Spleen (tissue), 11 donors: ENCODE results near the gene DNAJC15. TPM values are rescaled to one million over a fixed set of nuclear protein-coding genes. Genes with fewer than 3 reads are reported as not detected.

Source experiments
- DNase-seq: peaks from one replicate; pipeline ENCODE4 v3.0.0-alpha.2; 2020
- H3K27ac ChIP-seq, 8 donors: fragments of 200-600 bp; sonication (generic) in 7 of 8; 1 replicate in 4 of 8; 2 replicates in 4 of 8; pipeline versions ENCODE4 v1.5.0 to v1.8.0; 2016 to 2021; ENCODE audit warnings: inconsistent platforms in 4 of 8, mild to moderate bottlenecking in 4 of 8, moderate library complexity in 1 of 8
- H3K27me3 ChIP-seq, 7 donors: fragments of 200-600 bp; sonication (generic) in 6 of 7; replicated peaks in 1 of 7; 1 replicate in 4 of 7; 2 replicates in 3 of 7; pipeline versions ENCODE4 v1.5.0 to v1.8.0; 2016 to 2021; ENCODE audit warnings: inconsistent platforms in 3 of 7, mild to moderate bottlenecking in 1 of 7
- H3K36me3 ChIP-seq, 6 donors: fragments of 200-600 bp; sonication (generic) in 5 of 6; 1 replicate in 4 of 6; 2 replicates in 2 of 6; pipeline versions ENCODE4 v1.5.0 to v1.8.0; 2016 to 2021; ENCODE audit warnings: inconsistent platforms in 2 of 6
- H3K4me1 ChIP-seq, 6 donors: fragments of 200-600 bp; sonication (generic) in 5 of 6; 1 replicate in 3 of 6; 2 replicates in 3 of 6; pipeline versions ENCODE4 v1.5.0 to v1.8.0; 2016 to 2021; ENCODE audit warnings: inconsistent platforms in 3 of 6
- H3K4me3 ChIP-seq, 8 donors: fragments of 200-600 bp; sonication (generic) in 7 of 8; 1 replicate in 4 of 8; 2 replicates in 4 of 8; pipeline versions ENCODE4 v1.5.0 to v1.8.0; 2016 to 2021; ENCODE audit warnings: inconsistent platforms in 4 of 8, mild to moderate bottlenecking in 4 of 8, moderate library complexity in 2 of 8
- H3K9me3 ChIP-seq, 8 donors: fragments of 200-600 bp; sonication (generic) in 7 of 8; 1 replicate in 4 of 8; 2 replicates in 4 of 8; pipeline versions ENCODE4 v1.5.0 to v1.8.0; 2016 to 2021; ENCODE audit warnings: inconsistent platforms in 4 of 8
- CTCF ChIP-seq, 11 experiments: fragments of 200-600 bp in 7 of 11; fragments of 450-650 bp in 4 of 11; sonication (generic) in 4 of 11; IDR thresholded peaks in 8 of 11; conservative IDR thresholded peaks in 3 of 11; 1 replicate in 7 of 11; 2 replicates in 4 of 11; pipeline versions ENCODE4 v1.4.0 to v1.8.0; 2016 to 2021; ENCODE audit warnings: antibody characterized with exemption in 11 of 11, inconsistent platforms in 4 of 11, mild to moderate bottlenecking in 1 of 11
- POLR2A ChIP-seq, 3 donors: fragments of 450-650 bp; IDR thresholded peaks; one replicate each; pipeline ENCODE4 v1.5.1; 2017; ENCODE audit warnings: antibody characterized with exemption in 3 of 3, mild to moderate bottlenecking in 1 of 3
- POLR2AphosphoS5 ChIP-seq, 3 donors: sonication (generic); formaldehyde crosslinking; IDR thresholded peaks; one replicate each; pipeline ENCODE4 v1.5.1; 2017; ENCODE audit warnings: antibody characterized with exemption in 3 of 3
- WGBS, 5 donors: extraction: QIAGEN DNeasy Blood & Tissue Kit in 3 of 5; methylation state at CpG; one replicate each; pipeline versions ENCODE4 v1.1.5 to v1.1.7; 2013 to 2018; 5-methylcytosine and 5-hydroxymethylcytosine counted together
- intact Hi-C: fragments of 100-400 bp; cut with DNase I; formaldehyde crosslinking; loops from one replicate; pipeline ENCODE4 v1.15.0; 2023; ENCODE audit warnings: low total_unique reads
- polyA plus RNA-seq, 3 donors: library from polyadenylated mRNA; stranded (reverse); fragments of 200-250 nt; gene quantifications; one replicate each; pipeline ENCODE4 v1.2.1, GENCODE V29; 2013
- total RNA-seq, 7 donors: library from RNA; depleted of rRNA in 3 of 7; stranded (reverse); fragments of >200 nt in 3 of 7; fragmentation: NEBNext Ultra II Directional in 4 of 7; extraction: Animal tissue kit (Norgen Biotek cat#: 25700) in 4 of 7; gene quantifications; one replicate each; pipeline versions ENCODE4 v1.1.0 to v1.2.1, GENCODE V29; 2016 to 2021
- donor health status: healthy with polysubstance abuse.
- donor health status: DM: no; HTN: no; CAD: no; lungs with moderate emphysema.
- donor health status: DM: no; HTN: no; CAD: no.
- donor health status: Bipolar disorder and iron deficiency.
- donor health status: healthy.
- donor health status: DM: no; HTN: no; CAD: no.
- donor health status: DM: yes; HTN: yes; CAD: no.

Gene DNAJC15
- total and polyA plus RNA-seq, 10 donors, result 6.7 to 17.4 (median 11.8) TPM

- WGBS, 5 donors, result 81 to 89% (median 83%) methylated on average over 8 of the region's 8 CpGs
- Histone ChIP-seq H3K36me3 (no peaks in the 10 kb centered on the region), H3K27me3 (peaks cover 0 to 33% (median 0%) of the 10 kb centered on the region in 7 donors), H3K9me3 (no peaks in the 10 kb centered on the region), H3K4me1 (peaks cover 0 to 11% (median 3%) of the 10 kb centered on the region in 6 donors), H3K27ac (no peak overlapping the region), H3K4me3 (no peak overlapping the region)
- intact Hi-C loops, result no loop called here
- DNase-seq, result no peak
- TF ChIP-seq CTCF (IDR thresholded peaks at IDR 0.05 in 8 of 11, conservative IDR thresholded peaks at IDR 0.05 in 3 of 11), result no peak
- no peak for TF ChIP-seq POLR2A (IDR thresholded peaks at IDR 0.05)
- no peak for TF ChIP-seq POLR2AphosphoS5 (IDR thresholded peaks at IDR 0.05)
Measured at GRCh38 chr13:43129066-43129465, 105.7 kb downstream of the DNAJC15 start.

GRCh38 chr13:43129511-43130110, 106.2 kb downstream of the DNAJC15 start:
- Histone ChIP-seq H3K36me3 (no peaks in the 10 kb centered on the region), H3K27me3 (peaks cover 0 to 33% (median 0%) of the 10 kb centered on the region in 7 donors), H3K4me3 (no peak overlapping the region), H3K4me1 (peaks cover 0 to 11% (median 3%) of the 10 kb centered on the region in 6 donors), H3K27ac (no peak overlapping the region), H3K9me3 (no peaks in the 10 kb centered on the region)
- DNase-seq, result no peak
- intact Hi-C loops, result no loop called here
- 75 to 83% (median 79%) methylated on average over 3 of the region's 3 CpGs for WGBS, 5 donors
- TF ChIP-seq POLR2A (IDR thresholded peaks at IDR 0.05) (no peak), CTCF (IDR thresholded peaks at IDR 0.05 in 8 of 11, conservative IDR thresholded peaks at IDR 0.05 in 3 of 11) (no peak), POLR2AphosphoS5 (IDR thresholded peaks at IDR 0.05) (no peak)

- Histone ChIP-seq H3K9me3 (no peaks in the 10 kb centered on the region), H3K4me3 (no peak overlapping the region), H3K27me3 (peaks cover 0 to 37% (median 0%) of the 10 kb centered on the region in 7 donors), H3K4me1 (peaks cover 0 to 11% (median 3%) of the 10 kb centered on the region in 6 donors), H3K27ac (no peak overlapping the region), H3K36me3 (no peaks in the 10 kb centered on the region)
- TF ChIP-seq POLR2AphosphoS5 (IDR thresholded peaks at IDR 0.05) (no peak), CTCF (IDR thresholded peaks at IDR 0.05 in 8 of 11, conservative IDR thresholded peaks at IDR 0.05 in 3 of 11) (peak in 1 of 11 experiments; percentile 19)
- no peak for DNase-seq
- intact Hi-C loops, result no loop called here
- 52 to 78% (median 70%) methylated on average over 4 of the region's 4 CpGs for WGBS, 5 donors
Measured at GRCh38 chr13:43132257-43132656, 108.9 kb downstream of the DNAJC15 start.

- Histone ChIP-seq H3K4me3 (no peak overlapping the region), H3K27me3 (peaks cover 0 to 34% (median 0%) of the 10 kb centered on the region in 7 donors), H3K36me3 (no peaks in the 10 kb centered on the region), H3K27ac (no peak overlapping the region), H3K4me1 (peaks cover 0 to 6% (median 2%) of the 10 kb centered on the region in 6 donors), H3K9me3 (no peaks in the 10 kb centered on the region)
- WGBS, 5 donors, result 69 to 80% (median 76%) methylated on average over 5 of the region's 5 CpGs
- intact Hi-C loops, result no loop called here
- no peak for DNase-seq
- TF ChIP-seq CTCF (IDR thresholded peaks at IDR 0.05 in 8 of 11, conservative IDR thresholded peaks at IDR 0.05 in 3 of 11) (no peak), POLR2A (IDR thresholded peaks at IDR 0.05) (no peak), POLR2AphosphoS5 (IDR thresholded peaks at IDR 0.05) (no peak)
Measured at GRCh38 chr13:43132911-43133310, 109.5 kb downstream of the DNAJC15 start.
